ENCODE measurements around the gene EVI2B. TPM values are rescaled to one million over a fixed set of nuclear protein-coding genes. Genes with fewer than 3 reads are reported as not detected.
"Not testable (repeated sequence)": the region's sequence is repeated elsewhere in the genome, so short reads cannot be mapped to it uniquely, and the experiment has no call there.

EVI2B gene
- polyA plus RNA-seq (2013): 129 TPM

- WGBS (ENCODE audit: insufficient coverage): no CpG with 5 or more reads among the region's 3 CpGs
- ChIA-PET CTCF (interaction anchor here (0.7 to 1.3 kb wide), 2 partner anchors 15 to 25 kb away, joined by 3 to 4 read pairs; no protein-coding TSS in a partner anchor), POLR2A (interaction anchor here (0.6 kb wide), 1 partner anchor 211 kb away, joined by 3 read pairs; no protein-coding TSS in a partner anchor)
- H3K4me1 ChIP-seq (ENCODE audit: control extremely low read depth in 1 of 4, control insufficient read depth in 4 of 4, insufficient read depth in 4 of 4, low read length in 3 of 4): peaks cover 36 to 82% (median 72%) of the 10 kb centered on the region in 4 experiments
- no peaks in the 10 kb centered on the region for H3K9me3 ChIP-seq (ENCODE audit: control extremely low read depth in 1 of 5, control insufficient read depth in 4 of 5, insufficient read depth in 2 of 5, low read depth in 1 of 5, low read length in 4 of 5)
- H3K4me3 ChIP-seq (ENCODE audit: control insufficient read depth in 1 of 7, extremely low read depth in 1 of 7, insufficient read depth in 4 of 7, low read depth in 2 of 7, low read length in 6 of 7): peak within 1 kb of the TSS; percentile 35 to 98 (median 74)
- peak within 1 kb of the TSS; percentile 74 to 91 for H3K27ac ChIP-seq (ENCODE audit: insufficient read depth in 1 of 2, low read depth in 1 of 2, low read length in 2 of 2, poor library complexity in 1 of 2, severe bottlenecking in 2 of 2)
- H3K27me3 ChIP-seq (replicated peaks in 2 of 5; ENCODE audit: control insufficient read depth in 4 of 5, insufficient read depth in 5 of 5, low read length in 4 of 5): no peaks in the 10 kb centered on the region
- peak; percentile 90 to 96 (median 95) for DNase-seq
- no peaks in the 10 kb centered on the region for H3K36me3 ChIP-seq (ENCODE audit: control insufficient read depth in 4 of 4, insufficient read depth in 4 of 4, low read length in 3 of 4)
Measured at GRCh38 chr17:31313982-31314781, at the start of gene EVI2B. TSS of gene EVI2B (minus strand) at chr17:31314054. CDS start at chr17:31305609, 8,445 bp downstream.

GRCh38 chr17:31357839-31358394 is 44.1 kb upstream of the EVI2B start:
- ChIA-PET CTCF (no interaction called here), POLR2A (no interaction called here)
- no peaks in the 10 kb centered on the region for H3K4me1 ChIP-seq (ENCODE audit: control extremely low read depth in 1 of 4, control insufficient read depth in 4 of 4, insufficient read depth in 4 of 4, low read length in 3 of 4)
- H3K36me3 ChIP-seq (ENCODE audit: control insufficient read depth in 4 of 4, insufficient read depth in 4 of 4, low read length in 3 of 4): peaks cover 12 to 44% (median 29%) of the 10 kb centered on the region in 4 experiments
- no peak for DNase-seq
- no peak overlapping the region for H3K4me3 ChIP-seq (ENCODE audit: control insufficient read depth in 1 of 7, extremely low read depth in 1 of 7, insufficient read depth in 4 of 7, low read depth in 2 of 7, low read length in 6 of 7)
- no peaks in the 10 kb centered on the region for H3K27me3 ChIP-seq (replicated peaks in 2 of 5; ENCODE audit: control insufficient read depth in 4 of 5, insufficient read depth in 5 of 5, low read length in 4 of 5)
- no peak overlapping the region for H3K27ac ChIP-seq (ENCODE audit: insufficient read depth in 1 of 2, low read depth in 1 of 2, low read length in 2 of 2, poor library complexity in 1 of 2, severe bottlenecking in 2 of 2)
- no peaks in the 10 kb centered on the region for H3K9me3 ChIP-seq (ENCODE audit: control extremely low read depth in 1 of 5, control insufficient read depth in 4 of 5, insufficient read depth in 2 of 5, low read depth in 1 of 5, low read length in 4 of 5)
- WGBS (ENCODE audit: insufficient coverage): 88% methylated on average over 1 of the region's 3 CpGs

DNA sequence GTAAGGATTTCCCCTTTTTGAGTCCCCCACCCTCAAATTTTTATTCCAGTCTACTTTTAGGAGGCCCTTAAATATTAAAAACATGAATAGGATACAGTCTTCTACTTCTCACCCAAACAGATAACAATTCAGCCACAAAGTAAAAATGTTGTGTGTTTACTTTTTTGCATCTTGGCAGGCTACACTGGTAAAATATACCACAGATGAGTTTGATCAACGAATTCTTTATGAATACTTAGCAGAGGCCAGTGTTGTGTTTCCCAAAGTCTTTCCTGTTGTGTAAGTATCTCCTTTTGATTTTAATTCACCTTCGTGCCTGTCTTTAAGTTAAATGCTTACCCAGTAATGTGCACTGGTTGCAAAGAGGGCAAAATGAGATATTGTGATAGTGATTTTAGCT is 43.2 kb upstream of the EVI2B start:
- WGBS (ENCODE audit: insufficient coverage): 100% methylated on average over 2 of the region's 2 CpGs
- no peak for DNase-seq
- POLR2A ChIA-PET: interaction anchor here (0.6 kb wide), 1 partner anchor 73 kb away, joined by 3 read pairs; no protein-coding TSS in a partner anchor
- CTCF ChIA-PET: interaction anchor here (1.6 kb wide), 1 partner anchor 10 kb away, joined by 4 read pairs; no protein-coding TSS in a partner anchor
- peaks cover 12 to 48% (median 32%) of the 10 kb centered on the region in 4 experiments for H3K36me3 ChIP-seq (ENCODE audit: control insufficient read depth in 4 of 4, insufficient read depth in 4 of 4, low read length in 3 of 4)
- H3K27me3 ChIP-seq (replicated peaks in 2 of 5; ENCODE audit: control insufficient read depth in 4 of 5, insufficient read depth in 5 of 5, low read length in 4 of 5): no peaks in the 10 kb centered on the region
- no peak overlapping the region for H3K27ac ChIP-seq (ENCODE audit: insufficient read depth in 1 of 2, low read depth in 1 of 2, low read length in 2 of 2, poor library complexity in 1 of 2, severe bottlenecking in 2 of 2)
- H3K4me3 ChIP-seq (ENCODE audit: control insufficient read depth in 1 of 7, extremely low read depth in 1 of 7, insufficient read depth in 4 of 7, low read depth in 2 of 7, low read length in 6 of 7): no peak overlapping the region
- no peaks in the 10 kb centered on the region for H3K4me1 ChIP-seq (ENCODE audit: control extremely low read depth in 1 of 4, control insufficient read depth in 4 of 4, insufficient read depth in 4 of 4, low read length in 3 of 4)
- no peaks in the 10 kb centered on the region for H3K9me3 ChIP-seq (ENCODE audit: control extremely low read depth in 1 of 5, control insufficient read depth in 4 of 5, insufficient read depth in 2 of 5, low read depth in 1 of 5, low read length in 4 of 5)

- no CpG with 5 or more reads among the region's 1 CpG for WGBS (ENCODE audit: insufficient coverage)
- peaks cover 10 to 50% (median 33%) of the 10 kb centered on the region in 4 experiments for H3K36me3 ChIP-seq (ENCODE audit: control insufficient read depth in 4 of 4, insufficient read depth in 4 of 4, low read length in 3 of 4)
- no peak overlapping the region for H3K4me3 ChIP-seq (ENCODE audit: control insufficient read depth in 1 of 7, extremely low read depth in 1 of 7, insufficient read depth in 4 of 7, low read depth in 2 of 7, low read length in 6 of 7)
- no peaks in the 10 kb centered on the region for H3K27me3 ChIP-seq (replicated peaks in 2 of 5; ENCODE audit: control insufficient read depth in 4 of 5, insufficient read depth in 5 of 5, low read length in 4 of 5)
- no peaks in the 10 kb centered on the region for H3K9me3 ChIP-seq (ENCODE audit: control extremely low read depth in 1 of 5, control insufficient read depth in 4 of 5, insufficient read depth in 2 of 5, low read depth in 1 of 5, low read length in 4 of 5)
- H3K4me1 ChIP-seq (ENCODE audit: control extremely low read depth in 1 of 4, control insufficient read depth in 4 of 4, insufficient read depth in 4 of 4, low read length in 3 of 4): no peaks in the 10 kb centered on the region
- no peak overlapping the region for H3K27ac ChIP-seq (ENCODE audit: insufficient read depth in 1 of 2, low read depth in 1 of 2, low read length in 2 of 2, poor library complexity in 1 of 2, severe bottlenecking in 2 of 2)
- DNase-seq: no peak
- ChIA-PET POLR2A (interaction anchor here (0.6 kb wide), 1 partner anchor 13 kb away, joined by 3 read pairs; no protein-coding TSS in a partner anchor), CTCF (interaction anchor here (0.5 to 1.6 kb wide), 3 partner anchors 11 to 528 kb away, joined by 3 to 4 read pairs (median 4); no protein-coding TSS in a partner anchor)
Measured at GRCh38 chr17:31355935-31356334, 42.1 kb upstream of the EVI2B start.

DNA sequence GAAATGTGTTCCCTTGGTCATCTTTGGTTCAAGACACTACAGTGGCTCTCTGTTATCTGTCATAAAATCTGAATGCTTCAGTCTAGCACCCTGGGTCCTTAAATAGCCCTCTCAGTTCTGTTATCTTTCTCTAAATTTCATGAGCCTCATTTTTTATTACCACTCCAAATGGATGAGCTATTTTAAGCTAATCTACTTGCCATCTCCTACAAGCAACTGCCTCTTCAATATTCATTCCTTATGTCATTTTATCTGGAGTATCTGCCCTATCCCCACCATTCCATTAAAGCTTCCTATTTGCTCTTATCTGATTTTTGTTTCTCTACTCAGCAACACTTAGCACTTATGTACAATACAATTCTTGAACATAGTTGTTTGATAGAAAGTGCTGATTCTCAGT is 35.6 kb upstream of the EVI2B start:
- no peak overlapping the region for H3K4me3 ChIP-seq (ENCODE audit: control insufficient read depth in 1 of 7, extremely low read depth in 1 of 7, insufficient read depth in 4 of 7, low read depth in 2 of 7, low read length in 6 of 7)
- POLR2A ChIA-PET: no interaction called here
- no peaks in the 10 kb centered on the region for H3K9me3 ChIP-seq (ENCODE audit: control extremely low read depth in 1 of 5, control insufficient read depth in 4 of 5, insufficient read depth in 2 of 5, low read depth in 1 of 5, low read length in 4 of 5)
- no peak for DNase-seq
- CTCF ChIA-PET: no interaction called here
- no peak overlapping the region for H3K27ac ChIP-seq (ENCODE audit: insufficient read depth in 1 of 2, low read depth in 1 of 2, low read length in 2 of 2, poor library complexity in 1 of 2, severe bottlenecking in 2 of 2)
- no peaks in the 10 kb centered on the region for H3K27me3 ChIP-seq (replicated peaks in 2 of 5; ENCODE audit: control insufficient read depth in 4 of 5, insufficient read depth in 5 of 5, low read length in 4 of 5)
- peaks cover 12 to 35% (median 23%) of the 10 kb centered on the region in 4 experiments for H3K36me3 ChIP-seq (ENCODE audit: control insufficient read depth in 4 of 4, insufficient read depth in 4 of 4, low read length in 3 of 4)
- no peaks in the 10 kb centered on the region for H3K4me1 ChIP-seq (ENCODE audit: control extremely low read depth in 1 of 4, control insufficient read depth in 4 of 4, insufficient read depth in 4 of 4, low read length in 3 of 4)

- H3K9me3 ChIP-seq (ENCODE audit: control extremely low read depth in 1 of 5, control insufficient read depth in 4 of 5, insufficient read depth in 2 of 5, low read depth in 1 of 5, low read length in 4 of 5); POLR2A ChIA-PET; H3K27me3 ChIP-seq (replicated peaks in 2 of 5; ENCODE audit: control insufficient read depth in 4 of 5, insufficient read depth in 5 of 5, low read length in 4 of 5); H3K4me3 ChIP-seq (ENCODE audit: control insufficient read depth in 1 of 7, extremely low read depth in 1 of 7, insufficient read depth in 4 of 7, low read depth in 2 of 7, low read length in 6 of 7); CTCF ChIA-PET; H3K4me1 ChIP-seq (ENCODE audit: control extremely low read depth in 1 of 4, control insufficient read depth in 4 of 4, insufficient read depth in 4 of 4, low read length in 3 of 4); DNase-seq; H3K27ac ChIP-seq (ENCODE audit: insufficient read depth in 1 of 2, low read depth in 1 of 2, low read length in 2 of 2, poor library complexity in 1 of 2, severe bottlenecking in 2 of 2): not testable (repeated sequence)
- WGBS (ENCODE audit: insufficient coverage): no CpG with 5 or more reads among the region's 34 CpGs
- peaks cover 6 to 26% (median 8%) of the 10 kb centered on the region in 4 experiments for H3K36me3 ChIP-seq (ENCODE audit: control insufficient read depth in 4 of 4, insufficient read depth in 4 of 4, low read length in 3 of 4)
Measured at GRCh38 chr17:31345191-31345747, 31.4 kb upstream of the EVI2B start.

All from common myeloid progenitor, CD34-positive (primary cell).